ENCODE data around the gene KLHL3.

DNA sequence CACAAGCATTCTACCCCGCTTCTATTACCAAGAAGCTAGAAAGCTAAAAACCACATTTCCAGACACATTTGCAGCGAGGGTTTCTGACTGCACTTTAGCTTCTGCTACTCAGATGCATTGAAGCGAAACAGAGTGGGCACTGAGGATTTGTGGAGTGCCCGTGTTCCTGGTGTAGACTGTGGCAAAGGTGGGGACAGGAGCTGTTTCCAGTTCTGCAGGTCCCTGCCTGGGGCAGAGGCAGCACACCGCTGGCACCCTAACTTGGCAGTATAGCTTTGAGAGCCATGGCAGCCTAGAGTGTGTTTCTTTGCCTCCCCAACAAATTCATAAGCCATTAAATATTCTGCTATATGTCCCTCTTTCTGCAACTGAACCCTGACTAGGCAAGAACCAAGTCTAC, 128.1 kb downstream of the KLHL3 start:
- TF ChIP-seq, protein P1, sequence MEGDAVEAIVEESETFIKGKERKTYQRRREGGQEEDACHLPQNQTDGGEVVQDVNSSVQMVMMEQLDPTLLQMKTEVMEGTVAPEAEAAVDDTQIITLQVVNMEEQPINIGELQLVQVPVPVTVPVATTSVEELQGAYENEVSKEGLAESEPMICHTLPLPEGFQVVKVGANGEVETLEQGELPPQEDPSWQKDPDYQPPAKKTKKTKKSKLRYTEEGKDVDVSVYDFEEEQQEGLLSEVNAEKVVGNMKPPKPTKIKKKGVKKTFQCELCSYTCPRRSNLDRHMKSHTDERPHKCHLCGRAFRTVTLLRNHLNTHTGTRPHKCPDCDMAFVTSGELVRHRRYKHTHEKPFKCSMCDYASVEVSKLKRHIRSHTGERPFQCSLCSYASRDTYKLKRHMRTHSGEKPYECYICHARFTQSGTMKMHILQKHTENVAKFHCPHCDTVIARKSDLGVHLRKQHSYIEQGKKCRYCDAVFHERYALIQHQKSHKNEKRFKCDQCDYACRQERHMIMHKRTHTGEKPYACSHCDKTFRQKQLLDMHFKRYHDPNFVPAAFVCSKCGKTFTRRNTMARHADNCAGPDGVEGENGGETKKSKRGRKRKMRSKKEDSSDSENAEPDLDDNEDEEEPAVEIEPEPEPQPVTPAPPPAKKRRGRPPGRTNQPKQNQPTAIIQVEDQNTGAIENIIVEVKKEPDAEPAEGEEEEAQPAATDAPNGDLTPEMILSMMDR (IDR thresholded peaks at IDR 0.05) = no peak
- TF ChIP-seq POLR2A (IDR thresholded peaks at IDR 0.05) = no peak
